Occipital lobe (tissue), 2 donors: ENCODE measurements around the gene LRMDA. TPM values are rescaled to one million over a fixed set of nuclear protein-coding genes. Genes with fewer than 3 reads are reported as not detected.

Experiments used
- DNase-seq: peaks from one replicate; lab custom pipeline; 2025; lab: John Stamatoyannopoulos, UW
- total RNA-seq: library from RNA; depleted of rRNA; stranded (reverse); fragments of >200 nt; gene quantifications from one replicate; pipeline ENCODE4 v1.2.3, GENCODE V29; 2014

The LRMDA gene
- total RNA-seq, 1 donor from 2014 or later: 0.62 TPM

DNA sequence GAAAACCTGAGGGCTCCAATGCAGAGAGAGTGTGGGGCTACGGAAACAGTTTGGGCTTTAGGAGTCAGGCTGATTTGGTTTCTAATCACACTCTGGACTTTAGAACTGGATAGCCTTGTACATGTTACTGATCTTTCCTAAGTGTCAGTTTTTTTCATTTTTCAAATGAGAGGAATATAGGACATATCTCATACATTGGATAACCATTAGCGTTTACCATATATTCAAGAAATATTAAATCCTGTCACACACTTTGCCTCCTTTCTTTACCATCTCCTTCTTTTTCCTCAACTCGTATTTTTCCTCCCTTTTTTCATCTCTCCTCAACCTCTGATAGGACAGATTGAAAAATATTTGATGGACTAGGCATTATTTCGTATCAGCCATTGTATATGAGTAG, 885.7 kb downstream of the LRMDA start:
- no peak for DNase-seq

GRCh38 chr10:76318211-76318610, 886.8 kb downstream of the LRMDA start:
- DNase-seq: no peak

DNA sequence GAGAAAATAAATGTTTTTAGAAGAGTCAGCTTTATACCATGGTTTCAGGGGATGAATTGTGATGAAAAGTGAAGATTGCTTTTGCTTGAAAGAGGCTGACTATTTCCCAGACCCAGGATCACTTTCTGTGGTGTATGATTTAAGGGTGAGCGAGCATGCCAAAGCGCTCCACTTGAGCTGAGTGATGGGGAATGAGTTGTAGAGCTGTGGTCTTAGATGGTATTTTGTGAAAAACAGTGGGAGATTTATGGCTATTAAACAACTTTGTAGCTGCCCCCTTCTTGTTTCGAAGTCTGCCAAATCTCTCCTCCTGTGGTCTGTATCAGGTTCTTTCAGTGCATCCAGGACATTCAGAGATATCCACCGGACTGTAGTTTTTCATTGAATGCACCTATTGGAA, 888.2 kb downstream of the LRMDA start:
- no peak for DNase-seq

DNA sequence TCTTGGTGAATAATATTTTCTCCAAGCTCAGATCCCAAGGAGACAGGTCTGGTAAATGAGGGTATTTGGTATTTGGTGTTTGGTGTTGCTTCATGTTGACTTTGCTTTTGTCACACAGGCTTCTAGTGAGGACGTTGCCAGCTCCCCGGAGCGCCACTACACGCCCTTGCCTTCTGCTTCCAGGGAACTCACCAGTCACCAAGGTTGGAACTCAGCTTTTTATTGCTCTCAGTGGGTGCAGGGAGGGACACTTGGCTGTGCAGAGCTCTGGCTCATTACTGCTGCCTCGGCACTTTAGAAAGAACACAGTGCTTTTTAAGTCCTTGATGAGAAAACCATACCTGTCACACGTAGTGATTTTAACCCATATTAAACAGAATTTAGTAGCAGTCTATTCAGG, 892.9 kb downstream of the LRMDA start:
- DNase-seq: no peak

GRCh38 chr10:76327441-76327840, 896.0 kb downstream of the LRMDA start:
- DNase-seq: no peak

GRCh38 chr10:76328348-76328747, 896.9 kb downstream of the LRMDA start:
- DNase-seq: no peak

DNA sequence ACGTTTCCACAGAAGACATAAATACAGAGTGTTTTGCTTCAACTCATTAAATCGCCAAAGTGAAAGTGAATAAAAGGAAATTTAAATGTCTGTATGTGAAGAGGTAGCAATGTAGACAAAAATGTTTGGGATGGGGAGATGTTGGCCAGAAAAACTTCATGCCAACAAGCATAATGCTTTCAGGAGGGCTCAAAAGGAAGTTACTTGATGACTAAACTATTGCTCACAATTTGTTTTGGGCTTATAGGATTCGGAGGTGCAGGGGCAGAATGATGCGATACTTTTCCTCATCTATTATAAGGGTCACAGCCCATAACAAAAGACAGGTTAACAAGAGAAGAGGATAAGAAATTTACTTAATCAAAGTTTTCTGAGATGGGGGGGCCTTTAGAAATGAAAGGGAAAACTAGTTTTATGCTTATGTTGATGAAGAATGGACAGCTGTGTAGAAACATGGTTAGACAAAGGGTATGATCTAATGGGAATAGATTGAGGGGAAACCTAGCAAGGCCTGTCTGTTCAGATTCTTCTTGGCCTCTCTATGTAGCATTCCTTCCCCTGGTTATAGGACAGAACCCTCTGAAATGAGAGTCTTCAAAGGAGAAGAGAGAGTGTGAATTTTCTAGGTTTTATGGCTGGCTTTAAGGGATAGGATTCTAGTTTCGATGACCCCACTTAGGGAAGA, 898.6 kb downstream of the LRMDA start:
- no peak for DNase-seq

DNA sequence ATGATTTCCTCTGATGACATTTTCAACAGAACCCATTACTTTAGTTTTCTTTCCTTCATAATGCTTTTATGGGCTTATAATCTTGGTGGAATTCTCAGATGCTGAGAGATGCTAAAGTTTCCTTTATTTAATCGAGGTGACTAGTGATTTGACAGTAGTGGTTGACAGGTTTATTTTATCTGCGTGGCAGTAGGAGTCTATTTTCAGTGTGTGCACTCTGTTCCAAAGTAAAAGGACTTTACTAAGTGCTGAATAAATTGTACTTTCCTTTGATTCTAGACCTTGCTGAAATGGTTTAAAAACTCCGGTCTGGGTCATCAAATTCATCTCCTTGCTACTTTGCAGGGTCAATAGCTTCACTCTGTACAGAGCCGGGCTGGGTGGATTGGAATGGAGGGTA, 900.3 kb downstream of the LRMDA start:
- no peak for DNase-seq

GRCh38 chr10:76333326-76333725, 901.9 kb downstream of the LRMDA start:
- no peak for DNase-seq

DNA sequence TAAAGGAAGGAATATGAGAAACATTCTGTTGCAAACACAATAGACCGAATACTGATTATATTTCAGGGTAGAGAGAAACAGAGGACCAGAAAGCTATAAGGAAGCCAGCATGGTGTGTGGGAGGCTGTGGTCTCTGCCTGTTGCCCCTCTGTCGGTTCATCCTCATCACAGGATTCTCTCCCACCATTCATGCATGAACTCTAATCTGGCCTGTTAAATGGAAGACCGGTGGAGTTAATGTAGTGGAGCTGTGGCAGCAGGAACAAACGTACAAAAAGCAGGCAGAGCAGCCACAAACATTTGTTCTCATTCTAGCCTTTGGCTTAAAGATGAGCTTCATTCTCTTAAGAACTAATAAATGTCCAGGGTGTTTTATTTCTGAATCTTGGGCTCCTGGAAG, 902.4 kb downstream of the LRMDA start:
- no peak for DNase-seq

DNA sequence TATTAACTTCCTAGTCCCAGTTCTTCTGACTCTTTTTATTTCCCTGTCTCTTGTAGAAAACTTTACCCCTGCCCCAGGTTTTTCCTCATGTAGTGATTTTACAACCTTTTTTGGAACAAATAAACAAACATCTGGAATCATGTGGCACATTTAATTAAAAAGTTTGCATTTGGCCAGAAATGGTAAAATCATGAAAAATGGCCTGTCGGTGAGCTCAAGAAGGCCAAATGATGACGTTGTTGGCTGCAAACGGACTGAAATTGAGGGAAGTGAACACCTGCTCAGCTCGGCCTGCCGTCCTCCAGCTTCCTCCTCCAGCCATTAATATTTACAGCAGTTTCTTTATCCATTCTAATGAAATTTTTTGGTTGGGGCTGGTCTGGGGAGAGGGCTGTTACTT, 902.8 kb downstream of the LRMDA start:
- DNase-seq: no peak

DNA sequence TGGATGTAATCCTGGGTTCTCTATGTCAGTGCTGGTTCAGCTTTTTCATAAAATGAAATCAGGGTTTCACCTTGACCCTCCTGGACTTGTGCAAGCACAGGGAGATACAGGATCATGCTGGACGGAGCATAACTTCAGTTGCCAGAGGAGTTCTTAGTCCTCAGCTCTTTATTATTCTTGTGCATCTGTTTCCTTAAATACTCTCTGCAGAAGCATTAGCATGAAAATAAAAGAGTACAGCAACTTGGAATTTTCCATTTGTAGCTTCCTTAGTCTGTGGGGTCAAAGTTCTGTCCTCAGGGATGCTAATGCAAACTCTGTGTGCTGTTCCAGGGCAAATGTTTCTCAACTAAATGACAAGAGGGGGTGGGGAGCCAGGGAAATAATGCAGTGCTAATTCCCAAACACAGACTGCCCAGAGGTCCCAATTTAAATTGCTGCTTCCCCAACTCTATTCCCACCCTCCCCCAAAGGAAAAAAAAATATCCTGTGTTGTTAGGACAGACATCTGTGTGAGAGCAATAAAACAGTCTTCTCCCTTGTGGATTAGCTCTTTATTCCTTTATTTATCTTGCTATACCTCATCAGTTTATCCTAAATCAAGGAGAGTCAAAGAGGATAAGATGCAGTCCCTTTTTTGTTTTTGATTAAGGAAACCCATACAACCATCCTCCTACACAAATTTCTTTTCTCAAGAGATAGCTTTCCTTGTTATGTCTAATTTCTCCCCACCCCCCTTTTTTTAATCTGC, 905.0 kb downstream of the LRMDA start:
- DNase-seq: no peak

- no peak for DNase-seq
These were observed 906.2 kb downstream of the LRMDA start for GRCh38 chr10:76337641-76338040.

- no peak for DNase-seq
These were observed 906.8 kb downstream of the LRMDA start for GRCh38 chr10:76338187-76338586.

- DNase-seq: no peak
These were observed 910.3 kb downstream of the LRMDA start for GRCh38 chr10:76341740-76342139.

DNA sequence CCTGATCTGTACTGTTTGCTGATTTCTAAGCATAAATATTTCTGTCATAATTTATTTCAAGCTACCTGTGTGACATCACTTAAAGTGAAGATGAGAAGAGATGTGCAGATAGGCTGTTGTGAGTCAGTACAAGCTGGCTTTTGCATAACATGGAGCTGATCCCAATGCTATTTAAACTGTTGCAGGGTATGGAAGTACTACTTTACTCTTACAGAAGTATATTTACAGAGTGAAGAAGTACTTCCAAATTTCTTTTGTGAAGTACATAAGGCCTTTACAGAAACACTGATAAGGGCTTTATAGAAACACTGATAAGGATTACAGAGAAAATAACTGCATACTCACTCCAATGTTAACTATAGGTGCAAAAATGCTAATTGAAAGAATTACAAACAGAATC, 911.6 kb downstream of the LRMDA start:
- DNase-seq: no peak

DNA sequence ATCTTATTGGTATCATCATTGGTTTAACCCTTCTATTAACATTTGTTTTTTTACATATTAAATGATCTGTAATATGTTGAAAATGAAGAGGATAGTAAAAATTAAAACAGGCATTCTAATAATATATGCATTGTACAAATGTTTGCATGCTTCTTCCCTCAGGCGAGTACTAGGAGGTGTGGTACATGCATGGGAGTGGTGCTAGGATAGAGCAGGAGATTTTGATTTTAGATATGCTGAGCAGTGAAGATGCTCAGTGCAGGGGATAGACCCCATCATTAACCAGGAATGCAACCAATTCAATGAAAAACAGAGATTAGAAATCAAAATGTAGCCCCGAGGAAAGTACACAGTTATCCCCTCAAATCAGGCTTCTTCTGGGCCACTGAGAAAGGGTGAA, 916.4 kb downstream of the LRMDA start:
- no peak for DNase-seq

DNA sequence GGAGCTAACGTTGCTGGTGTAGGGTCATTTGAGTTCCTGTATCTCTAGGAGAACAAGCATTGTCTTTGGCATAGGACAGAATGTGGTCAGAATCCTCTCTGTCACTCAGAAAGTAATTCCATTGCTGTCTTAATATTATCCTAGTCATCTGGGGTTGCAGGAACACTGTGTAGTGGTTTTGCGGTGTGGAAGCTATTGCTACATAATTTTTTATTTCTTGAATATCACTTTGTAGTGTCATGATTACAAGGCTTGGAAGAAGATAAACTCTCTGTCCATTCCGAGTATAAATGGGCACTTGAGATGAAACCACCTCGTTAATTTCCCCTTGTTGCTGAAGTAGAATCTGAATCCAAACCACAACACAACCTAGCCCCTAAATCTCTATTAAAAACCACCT, 919.2 kb downstream of the LRMDA start:
- DNase-seq: no peak

GRCh38 chr10:76352300-76352699, 920.9 kb downstream of the LRMDA start:
- no peak for DNase-seq

DNA sequence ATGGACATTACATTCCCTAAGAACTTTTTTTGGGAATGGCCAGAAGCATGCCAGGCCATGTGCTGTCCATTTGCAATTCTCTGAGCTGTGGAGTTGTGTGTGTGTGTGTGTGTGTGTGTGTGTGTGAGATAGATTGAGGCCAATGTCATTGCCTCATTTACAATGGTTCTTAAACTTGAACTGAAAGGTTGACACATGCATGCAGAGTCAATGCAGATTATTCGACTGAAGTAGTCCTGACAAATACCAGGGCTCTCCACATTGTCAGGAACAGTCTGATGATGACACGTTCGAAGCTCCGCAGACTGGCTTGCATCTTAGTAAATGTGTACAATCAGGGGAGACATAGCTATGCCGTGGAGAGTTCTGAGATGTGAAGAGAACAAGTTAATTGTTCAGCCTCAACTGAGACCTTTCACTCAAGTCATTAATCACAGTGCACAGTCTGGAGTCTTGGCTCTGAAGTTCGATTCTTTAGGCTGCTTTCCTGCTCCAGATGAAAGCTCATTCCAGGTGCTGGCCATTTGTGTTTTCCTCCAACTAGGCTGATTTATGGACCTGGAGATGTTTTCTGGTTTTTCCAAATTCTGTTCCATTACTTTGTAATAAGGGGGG, 921.9 kb downstream of the LRMDA start:
- no peak for DNase-seq

DNA sequence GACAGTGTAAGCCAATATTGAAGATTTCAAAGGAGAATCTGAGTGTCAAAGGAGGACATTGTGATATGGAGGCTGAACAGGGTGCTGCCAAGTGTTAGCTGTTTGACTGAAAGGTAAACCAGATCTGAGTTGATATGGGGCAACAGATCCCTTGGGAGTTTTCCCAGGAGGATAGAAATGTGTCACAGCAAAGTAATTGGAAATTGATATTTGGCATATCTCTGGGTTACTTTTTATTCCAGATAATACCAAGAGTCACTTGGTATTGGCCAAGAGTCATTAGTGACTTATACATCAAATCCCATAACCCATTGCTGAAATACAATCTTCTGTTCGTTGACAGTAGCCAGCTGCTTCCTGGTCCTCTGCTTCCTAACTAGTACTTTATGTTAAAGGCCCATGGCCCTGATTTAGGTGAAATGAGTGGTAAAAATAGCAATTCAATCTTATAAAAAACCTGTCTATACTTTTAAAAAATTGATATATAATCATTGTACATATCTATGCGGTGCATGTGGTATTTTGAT, 922.9 kb downstream of the LRMDA start:
- no peak for DNase-seq

DNA sequence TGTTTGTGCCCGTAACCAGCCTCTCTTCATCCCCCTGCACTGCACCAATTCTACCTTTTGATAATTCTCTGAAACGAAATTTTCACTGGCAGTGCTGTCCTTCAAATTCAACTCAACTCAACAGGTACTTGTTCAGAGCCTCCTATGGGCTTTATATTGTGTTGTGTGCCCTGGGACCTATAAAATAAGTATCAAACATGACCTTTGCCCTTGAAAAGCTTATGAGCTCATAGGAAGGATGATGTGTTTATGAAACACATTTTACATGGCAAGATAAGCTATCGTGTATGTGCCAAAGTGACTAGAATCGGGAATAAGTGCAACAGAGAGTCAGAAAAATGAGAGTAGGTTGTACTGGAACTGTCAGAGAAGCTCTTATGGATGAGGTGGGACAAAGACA, 923.5 kb downstream of the LRMDA start:
- no peak for DNase-seq

- no peak for DNase-seq
These were observed 925.1 kb downstream of the LRMDA start for GRCh38 chr10:76356557-76356956.
